Muscle layer of colon (tissue), 2 donors: ENCODE measurements around the gene STT3A.

Experiments used
- H3K27ac ChIP-seq: one replicate; pipeline ENCODE4 v1.7.0; 2013; ENCODE audit warnings: low read depth, mild to moderate bottlenecking, low read length, moderate library complexity
- H3K27me3 ChIP-seq, 2 donors: one replicate each; pipeline ENCODE4 v1.7.0; 2013; ENCODE audit warnings: low read length in 2 of 2, mild to moderate bottlenecking in 2 of 2; ENCODE audit not compliant: insufficient read depth in 2 of 2, control insufficient read depth in 1 of 2
- H3K36me3 ChIP-seq: one replicate; pipeline ENCODE4 v1.7.0; 2013; ENCODE audit warnings: mild to moderate bottlenecking, low read length; ENCODE audit not compliant: insufficient read depth
- H3K4me1 ChIP-seq: one replicate; pipeline ENCODE4 v1.7.0; 2013; ENCODE audit warnings: mild to moderate bottlenecking, low read length; ENCODE audit not compliant: insufficient read depth
- H3K4me3 ChIP-seq, 2 donors: one replicate each; pipeline ENCODE4 v1.7.0; 2013; ENCODE audit warnings: low read length in 2 of 2, low read depth in 1 of 2, mild to moderate bottlenecking in 1 of 2, moderate library complexity in 1 of 2
- H3K9ac ChIP-seq: one replicate; pipeline ENCODE4 v1.7.0; 2013; ENCODE audit warnings: low read length
- H3K9me3 ChIP-seq: one replicate; pipeline ENCODE4 v1.7.0; 2013; ENCODE audit warnings: mild to moderate bottlenecking, low read length
- donor health status: abdominal sarcoma.
- donor health status: Adenocarcinoma of cecum.

Gene STT3A

GRCh38 chr11:125625225-125625629, 32.6 kb downstream of the STT3A start:
- Histone ChIP-seq H3K9me3 (no peaks in the 10 kb centered on the region), H3K27me3 (no peaks in the 10 kb centered on the region), H3K27ac (peak overlapping the region; percentile 82), H3K36me3 (peaks cover 19% of the 10 kb centered on the region), H3K4me3 (peak overlapping the region; percentile 72 to 90), H3K4me1 (peaks cover 12% of the 10 kb centered on the region), H3K9ac (peak overlapping the region; percentile 91)

GRCh38 chr11:125625630-125626287, 33.1 kb downstream of the STT3A start:
- Histone ChIP-seq H3K4me3 (peak overlapping the region; percentile 72 to 90), H3K27me3 (no peaks in the 10 kb centered on the region), H3K36me3 (peaks cover 13% of the 10 kb centered on the region), H3K4me1 (peaks cover 12% of the 10 kb centered on the region), H3K9me3 (no peaks in the 10 kb centered on the region), H3K9ac (peak overlapping the region; percentile 91), H3K27ac (peak overlapping the region; percentile 82)

GRCh38 chr11:125626288-125626950, 33.8 kb downstream of the STT3A start:
- peak overlapping the region; percentile 82 for H3K27ac ChIP-seq
- H3K4me1 ChIP-seq = peaks cover 12% of the 10 kb centered on the region
- H3K36me3 ChIP-seq = peaks cover 7% of the 10 kb centered on the region
- peak overlapping the region; percentile 72 to 90 for H3K4me3 ChIP-seq
- H3K9me3 ChIP-seq = no peaks in the 10 kb centered on the region
- H3K9ac ChIP-seq = peak overlapping the region; percentile 91
- no peaks in the 10 kb centered on the region for H3K27me3 ChIP-seq

GRCh38 chr11:125627236-125627910, 34.7 kb downstream of the STT3A start:
- peaks cover 12% of the 10 kb centered on the region for H3K4me1 ChIP-seq
- no peak overlapping the region for H3K27ac ChIP-seq
- no peak overlapping the region for H3K4me3 ChIP-seq
- H3K9ac ChIP-seq = no peak overlapping the region
- H3K36me3 ChIP-seq = no peaks in the 10 kb centered on the region
- H3K9me3 ChIP-seq = no peaks in the 10 kb centered on the region
- H3K27me3 ChIP-seq = no peaks in the 10 kb centered on the region

GRCh38 chr11:125637840-125638239, 45.2 kb downstream of the STT3A start:
- no peak overlapping the region for H3K27ac ChIP-seq
- H3K27me3 ChIP-seq = no peaks in the 10 kb centered on the region
- H3K9me3 ChIP-seq = no peaks in the 10 kb centered on the region
- H3K9ac ChIP-seq = no peak overlapping the region
- H3K36me3 ChIP-seq = no peaks in the 10 kb centered on the region
- H3K4me3 ChIP-seq = no peak overlapping the region
- no peaks in the 10 kb centered on the region for H3K4me1 ChIP-seq

- Histone ChIP-seq H3K4me1 (no peaks in the 10 kb centered on the region), H3K9ac (no peak overlapping the region), H3K9me3 (no peaks in the 10 kb centered on the region), H3K4me3 (no peak overlapping the region), H3K27me3 (no peaks in the 10 kb centered on the region), H3K36me3 (no peaks in the 10 kb centered on the region), H3K27ac (no peak overlapping the region)
Measured at GRCh38 chr11:125638315-125638714, 45.7 kb downstream of the STT3A start.

GRCh38 chr11:125645871-125646270, 53.2 kb downstream of the STT3A start:
- no peaks in the 10 kb centered on the region for H3K9me3 ChIP-seq
- no peaks in the 10 kb centered on the region for H3K4me1 ChIP-seq
- H3K4me3 ChIP-seq = no peak overlapping the region
- H3K27me3 ChIP-seq = no peaks in the 10 kb centered on the region
- H3K36me3 ChIP-seq = no peaks in the 10 kb centered on the region
- no peak overlapping the region for H3K9ac ChIP-seq
- no peak overlapping the region for H3K27ac ChIP-seq

- Histone ChIP-seq H3K27ac (no peak overlapping the region), H3K9me3 (no peaks in the 10 kb centered on the region), H3K4me3 (no peak overlapping the region), H3K27me3 (no peaks in the 10 kb centered on the region), H3K9ac (no peak overlapping the region), H3K36me3 (no peaks in the 10 kb centered on the region), H3K4me1 (no peaks in the 10 kb centered on the region)
Measured at GRCh38 chr11:125649465-125650166, 57.0 kb downstream of the STT3A start.

GRCh38 chr11:125662689-125663088, 70.0 kb downstream of the STT3A start:
- Histone ChIP-seq H3K9me3 (no peaks in the 10 kb centered on the region), H3K27me3 (no peaks in the 10 kb centered on the region), H3K9ac (no peak overlapping the region)

GRCh38 chr11:125663910-125664309, 71.3 kb downstream of the STT3A start:
- H3K9ac ChIP-seq = no peak overlapping the region
- H3K27ac ChIP-seq = no peak overlapping the region
- no peak overlapping the region for H3K4me3 ChIP-seq
- no peaks in the 10 kb centered on the region for H3K27me3 ChIP-seq
- no peaks in the 10 kb centered on the region for H3K4me1 ChIP-seq
- no peaks in the 10 kb centered on the region for H3K9me3 ChIP-seq
- no peaks in the 10 kb centered on the region for H3K36me3 ChIP-seq

More at GRCh38 chr11:125662689-125663088, 70.0 kb downstream of the STT3A start:
- no peak overlapping the region for H3K27ac ChIP-seq
- H3K4me3 ChIP-seq = no peak overlapping the region
- H3K4me1 ChIP-seq = no peaks in the 10 kb centered on the region
- no peaks in the 10 kb centered on the region for H3K36me3 ChIP-seq

- Histone ChIP-seq H3K9ac (no peak overlapping the region), H3K4me3 (no peak overlapping the region), H3K27me3 (no peaks in the 10 kb centered on the region), H3K4me1 (no peaks in the 10 kb centered on the region), H3K27ac (no peak overlapping the region), H3K9me3 (no peaks in the 10 kb centered on the region), H3K36me3 (no peaks in the 10 kb centered on the region)
Measured at GRCh38 chr11:125667151-125667550, 74.5 kb downstream of the STT3A start.
